ENCODE results near the gene CTH. TPM values are rescaled to one million over a fixed set of nuclear protein-coding genes. Genes with fewer than 3 reads are reported as not detected.

The CTH gene
- total and polyA plus RNA-seq, 2 experiments from 2014 or later: 31.0 to 34.3 TPM

DNA sequence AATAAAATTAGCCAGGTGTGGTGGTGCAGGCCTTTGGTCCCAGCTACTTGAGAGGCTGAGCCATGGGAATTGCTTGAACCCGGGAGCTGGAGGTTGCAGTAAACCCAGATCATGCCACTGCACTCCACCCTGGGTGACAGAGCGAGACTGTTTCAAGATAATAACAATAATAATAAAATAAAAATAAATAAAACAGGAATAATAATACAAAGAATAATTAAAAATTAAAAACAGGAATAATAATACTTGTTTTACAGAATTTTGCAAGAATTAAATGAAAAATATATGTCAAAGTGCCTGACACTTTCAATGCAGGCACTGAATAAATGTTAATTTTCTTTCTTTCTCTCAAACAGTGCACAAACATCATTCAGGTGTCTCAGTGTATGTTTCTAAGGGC lies 26.5 kb upstream of the CTH start (continued):
- TF ChIP-seq, protein P1, sequence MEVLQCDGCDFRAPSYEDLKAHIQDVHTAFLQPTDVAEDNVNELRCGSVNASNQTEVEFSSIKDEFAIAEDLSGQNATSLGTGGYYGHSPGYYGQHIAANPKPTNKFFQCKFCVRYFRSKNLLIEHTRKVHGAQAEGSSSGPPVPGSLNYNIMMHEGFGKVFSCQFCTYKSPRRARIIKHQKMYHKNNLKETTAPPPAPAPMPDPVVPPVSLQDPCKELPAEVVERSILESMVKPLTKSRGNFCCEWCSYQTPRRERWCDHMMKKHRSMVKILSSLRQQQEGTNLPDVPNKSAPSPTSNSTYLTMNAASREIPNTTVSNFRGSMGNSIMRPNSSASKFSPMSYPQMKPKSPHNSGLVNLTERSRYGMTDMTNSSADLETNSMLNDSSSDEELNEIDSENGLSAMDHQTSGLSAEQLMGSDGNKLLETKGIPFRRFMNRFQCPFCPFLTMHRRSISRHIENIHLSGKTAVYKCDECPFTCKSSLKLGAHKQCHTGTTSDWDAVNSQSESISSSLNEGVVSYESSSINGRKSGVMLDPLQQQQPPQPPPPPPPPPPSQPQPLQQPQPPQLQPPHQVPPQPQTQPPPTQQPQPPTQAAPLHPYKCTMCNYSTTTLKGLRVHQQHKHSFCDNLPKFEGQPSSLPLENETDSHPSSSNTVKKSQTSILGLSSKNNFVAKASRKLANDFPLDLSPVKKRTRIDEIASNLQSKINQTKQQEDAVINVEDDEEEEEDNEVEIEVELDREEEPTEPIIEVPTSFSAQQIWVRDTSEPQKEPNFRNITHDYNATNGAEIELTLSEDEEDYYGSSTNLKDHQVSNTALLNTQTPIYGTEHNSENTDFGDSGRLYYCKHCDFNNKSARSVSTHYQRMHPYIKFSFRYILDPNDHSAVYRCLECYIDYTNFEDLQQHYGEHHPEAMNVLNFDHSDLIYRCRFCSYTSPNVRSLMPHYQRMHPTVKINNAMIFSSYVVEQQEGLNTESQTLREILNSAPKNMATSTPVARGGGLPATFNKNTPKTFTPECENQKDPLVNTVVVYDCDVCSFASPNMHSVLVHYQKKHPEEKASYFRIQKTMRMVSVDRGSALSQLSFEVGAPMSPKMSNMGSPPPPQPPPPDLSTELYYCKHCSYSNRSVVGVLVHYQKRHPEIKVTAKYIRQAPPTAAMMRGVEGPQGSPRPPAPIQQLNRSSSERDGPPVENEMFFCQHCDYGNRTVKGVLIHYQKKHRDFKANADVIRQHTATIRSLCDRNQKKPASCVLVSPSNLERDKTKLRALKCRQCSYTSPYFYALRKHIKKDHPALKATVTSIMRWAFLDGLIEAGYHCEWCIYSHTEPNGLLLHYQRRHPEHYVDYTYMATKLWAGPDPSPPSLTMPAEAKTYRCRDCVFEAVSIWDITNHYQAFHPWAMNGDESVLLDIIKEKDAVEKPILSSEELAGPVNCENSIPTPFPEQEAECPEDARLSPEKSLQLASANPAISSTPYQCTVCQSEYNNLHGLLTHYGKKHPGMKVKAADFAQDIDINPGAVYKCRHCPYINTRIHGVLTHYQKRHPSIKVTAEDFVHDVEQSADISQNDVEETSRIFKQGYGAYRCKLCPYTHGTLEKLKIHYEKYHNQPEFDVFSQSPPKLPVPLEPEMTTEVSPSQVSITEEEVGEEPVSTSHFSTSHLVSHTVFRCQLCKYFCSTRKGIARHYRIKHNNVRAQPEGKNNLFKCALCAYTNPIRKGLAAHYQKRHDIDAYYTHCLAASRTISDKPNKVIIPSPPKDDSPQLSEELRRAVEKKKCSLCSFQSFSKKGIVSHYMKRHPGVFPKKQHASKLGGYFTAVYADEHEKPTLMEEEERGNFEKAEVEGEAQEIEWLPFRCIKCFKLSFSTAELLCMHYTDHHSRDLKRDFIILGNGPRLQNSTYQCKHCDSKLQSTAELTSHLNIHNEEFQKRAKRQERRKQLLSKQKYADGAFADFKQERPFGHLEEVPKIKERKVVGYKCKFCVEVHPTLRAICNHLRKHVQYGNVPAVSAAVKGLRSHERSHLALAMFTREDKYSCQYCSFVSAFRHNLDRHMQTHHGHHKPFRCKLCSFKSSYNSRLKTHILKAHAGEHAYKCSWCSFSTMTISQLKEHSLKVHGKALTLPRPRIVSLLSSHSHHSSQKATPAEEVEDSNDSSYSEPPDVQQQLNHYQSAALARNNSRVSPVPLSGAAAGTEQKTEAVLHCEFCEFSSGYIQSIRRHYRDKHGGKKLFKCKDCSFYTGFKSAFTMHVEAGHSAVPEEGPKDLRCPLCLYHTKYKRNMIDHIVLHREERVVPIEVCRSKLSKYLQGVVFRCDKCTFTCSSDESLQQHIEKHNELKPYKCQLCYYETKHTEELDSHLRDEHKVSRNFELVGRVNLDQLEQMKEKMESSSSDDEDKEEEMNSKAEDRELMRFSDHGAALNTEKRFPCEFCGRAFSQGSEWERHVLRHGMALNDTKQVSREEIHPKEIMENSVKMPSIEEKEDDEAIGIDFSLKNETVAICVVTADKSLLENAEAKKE (CRISPR knock-in tag; IDR thresholded peaks at IDR 0.05): no peak
- TF ChIP-seq ETS1 (IDR thresholded peaks at IDR 0.05) (no peak), NANOG (IDR thresholded peaks at IDR 0.05; ENCODE audit: borderline replicate concordance) (no peak)

DNA sequence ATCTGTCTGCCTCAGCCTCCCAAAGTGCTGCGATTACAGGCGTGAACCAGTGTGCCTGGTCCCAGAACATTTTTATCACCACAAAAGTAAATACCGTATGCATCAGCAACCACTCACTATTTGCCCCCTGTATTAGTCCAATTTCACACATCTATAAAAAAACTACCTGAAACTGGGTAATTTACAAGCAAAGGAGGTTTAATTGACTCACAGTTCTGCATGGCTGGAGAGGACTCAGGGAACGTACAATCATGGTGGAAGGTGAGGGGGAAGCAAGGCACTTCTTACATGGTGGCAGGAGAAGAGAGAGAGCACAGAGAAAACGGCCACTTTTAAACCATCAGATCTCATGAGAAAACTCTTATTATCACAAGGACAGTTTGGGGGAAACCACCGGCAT lies 25.6 kb upstream of the CTH start:
- no peak for DNase-seq (ENCODE audit: low spot score)
- Histone ChIP-seq H3K9me2 (ENCODE audit: insufficient read depth) (no peaks in the 10 kb centered on the region), H2AFZ (no peak overlapping the region; the same call in 1 of the 2 replicates)
- no peak for TF ChIP-seq ZNF114 (CRISPR knock-in tag; IDR thresholded peaks at IDR 0.05)
- no peak for TF ChIP-seq POLR2AphosphoS5 (IDR thresholded peaks at IDR 0.05; ENCODE audit: low read depth)
- TF ChIP-seq EZH2 (IDR thresholded peaks at IDR 0.05; ENCODE audit: low read depth, unreplicated experiment): no peak
- no peak for TF ChIP-seq ZNF331 (CRISPR knock-in tag; IDR thresholded peaks at IDR 0.05; ENCODE audit: low read depth)
- TF ChIP-seq NANOG (IDR thresholded peaks at IDR 0.05; ENCODE audit: borderline replicate concordance): no peak
- no peak for TF ChIP-seq STAT1 (IDR thresholded peaks at IDR 0.05; ENCODE audit: unreplicated experiment)
- no peak for TF ChIP-seq JUNB (IDR thresholded peaks at IDR 0.05; ENCODE audit: unreplicated experiment)
- TF ChIP-seq, protein P1 (CRISPR knock-in tag; IDR thresholded peaks at IDR 0.05): no peak

More for the DNA sequence above, 25.6 kb upstream of the CTH start:
- no peak overlapping the region for H3K27ac ChIP-seq (ENCODE audit: low read depth)
- no peak overlapping the region for H3K4me3 Mint-ChIP-seq
- H3K4me1 Mint-ChIP-seq: no peaks in the 10 kb centered on the region
- ATAC-seq: no peak
- H3K4me1 ChIP-seq (ENCODE audit: insufficient read depth): no peaks in the 10 kb centered on the region
- no peaks in the 10 kb centered on the region for H3K36me3 Mint-ChIP-seq (ENCODE audit: low read depth)
- H3K36me3 ChIP-seq (ENCODE audit: insufficient read depth): no peaks in the 10 kb centered on the region
- H3K4me2 ChIP-seq: no peak overlapping the region
- H3F3A ChIP-seq (replicated peaks; ENCODE audit: low read depth): no peaks in the 10 kb centered on the region
- no peaks in the 10 kb centered on the region for H3K27me3 ChIP-seq (ENCODE audit: insufficient read depth)
- no peak overlapping the region for H3K27ac Mint-ChIP-seq
- H3K79me2 ChIP-seq (replicated peaks; ENCODE audit: insufficient read depth): no peaks in the 10 kb centered on the region
- no peak overlapping the region for H3K4me3 ChIP-seq
- no peaks in the 10 kb centered on the region for H4K20me1 ChIP-seq (replicated peaks; ENCODE audit: insufficient read depth)
- no peaks in the 10 kb centered on the region for H3K9me3 Mint-ChIP-seq
- H3K27me3 Mint-ChIP-seq (ENCODE audit: insufficient read depth, low read depth, poor library complexity): peaks cover 2% of the 10 kb centered on the region

Measured in GM23338 (cell line).